Activated CD4-positive, CD25-positive, alpha-beta regulatory T cell treated with anti-CD3 and anti-CD28 coated beads, Interleukin-2, amount 50 U/mL, for 16 hours (primary cell): Measurements from ENCODE around the gene CCNDBP1.
"Not testable (repeated sequence)": the region's sequence is repeated elsewhere in the genome, so short reads cannot be mapped to it uniquely, and the experiment has no call there.

Source experiments
- DNase-seq: peaks from one replicate; pipeline ENCODE4 v3.0.0-alpha.2; 2020; ENCODE audit warnings: low read depth, low spot score

The CCNDBP1 gene

GRCh38 chr15:43185157-43186002 is at the start of gene CCNDBP1:
TSS of gene CCNDBP1 (plus strand) at chr15:43185403. CDS start at chr15:43185499, 96 bp downstream.
- peak; percentile 75 for DNase-seq

DNA sequence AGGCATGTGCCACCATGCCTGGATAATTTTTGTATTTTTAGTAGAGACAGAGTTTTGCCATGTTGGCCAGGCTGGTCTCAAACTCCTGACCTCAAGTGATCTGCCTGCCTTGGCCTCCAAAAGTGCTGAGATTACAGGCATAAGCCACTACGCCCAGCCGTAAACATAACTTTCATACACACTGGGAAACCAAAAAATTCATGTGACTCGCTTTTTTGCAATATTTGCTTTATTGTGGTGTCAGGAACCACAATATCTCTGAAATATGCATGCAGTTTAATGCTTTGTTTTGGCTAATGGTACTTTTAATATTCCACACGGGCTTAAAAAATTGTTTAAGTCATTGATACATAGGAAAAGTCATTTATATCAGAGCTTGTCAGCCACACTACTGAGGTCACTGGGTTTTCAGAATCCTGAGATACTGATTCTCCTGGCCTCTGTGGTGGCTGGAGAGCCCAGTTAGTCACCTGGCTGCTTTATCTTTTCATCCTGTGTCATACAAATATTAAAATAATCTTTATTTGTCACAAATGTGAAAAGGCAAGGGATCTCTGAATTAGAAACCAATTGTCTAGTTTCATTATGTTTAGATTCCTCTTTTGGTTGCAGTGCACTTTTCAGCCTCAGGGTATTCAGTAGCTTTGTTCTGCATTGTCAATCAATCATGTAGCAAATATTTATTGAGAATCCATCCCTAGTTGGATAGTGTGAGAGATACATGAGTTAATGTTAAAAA is 41.8 kb upstream of the CCNDBP1 start:
- DNase-seq: no peak

GRCh38 chr15:43144512-43144911 is 40.7 kb upstream of the CCNDBP1 start:
- DNase-seq: no peak

- DNase-seq: no peak
Measured at GRCh38 chr15:43146184-43146583, 39.0 kb upstream of the CCNDBP1 start.

GRCh38 chr15:43150191-43150929 is 34.8 kb upstream of the CCNDBP1 start:
- DNase-seq: no peak

DNA sequence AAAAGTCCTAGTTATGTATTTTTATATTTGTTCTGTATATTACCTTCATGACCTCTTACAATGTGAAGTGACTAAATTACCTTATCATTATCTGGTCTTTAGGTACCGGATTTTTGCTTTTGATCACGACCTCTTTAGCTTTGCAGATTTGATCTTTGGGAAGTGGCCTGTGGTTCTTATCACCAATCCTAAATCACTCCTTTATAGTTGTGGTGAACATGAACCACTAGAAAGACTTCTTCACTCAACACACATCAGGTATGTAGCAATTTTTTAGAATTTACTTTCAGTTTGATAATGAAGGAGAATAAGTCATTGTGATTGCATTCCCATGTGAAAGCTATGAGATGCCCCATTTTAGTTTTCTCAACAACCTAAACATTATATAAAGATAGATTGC is 33.5 kb upstream of the CCNDBP1 start:
- DNase-seq: no peak

DNA sequence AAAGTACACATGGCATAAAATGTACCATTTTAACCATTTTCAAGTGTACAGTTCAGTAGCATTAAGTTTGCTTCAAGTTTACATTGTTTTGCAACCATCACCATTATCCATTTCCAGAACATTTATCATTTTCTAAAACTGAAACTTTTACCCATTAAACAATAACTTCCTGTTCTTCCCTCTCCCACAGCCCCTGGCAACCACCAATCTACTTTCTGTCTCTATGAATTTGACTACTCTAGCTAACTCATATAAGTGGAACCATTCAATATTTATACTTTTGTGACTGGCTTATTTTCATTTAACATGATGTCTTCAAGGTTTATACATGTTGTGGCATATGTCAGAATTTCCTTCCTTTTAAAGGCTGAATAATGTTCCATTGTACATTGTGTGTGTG is 31.9 kb upstream of the CCNDBP1 start:
- no peak for DNase-seq

GRCh38 chr15:43165801-43166325 is 19.3 kb upstream of the CCNDBP1 start:
- DNase-seq: no peak

GRCh38 chr15:43167261-43167660 is 17.9 kb upstream of the CCNDBP1 start:
- DNase-seq: not testable (repeated sequence)

DNA sequence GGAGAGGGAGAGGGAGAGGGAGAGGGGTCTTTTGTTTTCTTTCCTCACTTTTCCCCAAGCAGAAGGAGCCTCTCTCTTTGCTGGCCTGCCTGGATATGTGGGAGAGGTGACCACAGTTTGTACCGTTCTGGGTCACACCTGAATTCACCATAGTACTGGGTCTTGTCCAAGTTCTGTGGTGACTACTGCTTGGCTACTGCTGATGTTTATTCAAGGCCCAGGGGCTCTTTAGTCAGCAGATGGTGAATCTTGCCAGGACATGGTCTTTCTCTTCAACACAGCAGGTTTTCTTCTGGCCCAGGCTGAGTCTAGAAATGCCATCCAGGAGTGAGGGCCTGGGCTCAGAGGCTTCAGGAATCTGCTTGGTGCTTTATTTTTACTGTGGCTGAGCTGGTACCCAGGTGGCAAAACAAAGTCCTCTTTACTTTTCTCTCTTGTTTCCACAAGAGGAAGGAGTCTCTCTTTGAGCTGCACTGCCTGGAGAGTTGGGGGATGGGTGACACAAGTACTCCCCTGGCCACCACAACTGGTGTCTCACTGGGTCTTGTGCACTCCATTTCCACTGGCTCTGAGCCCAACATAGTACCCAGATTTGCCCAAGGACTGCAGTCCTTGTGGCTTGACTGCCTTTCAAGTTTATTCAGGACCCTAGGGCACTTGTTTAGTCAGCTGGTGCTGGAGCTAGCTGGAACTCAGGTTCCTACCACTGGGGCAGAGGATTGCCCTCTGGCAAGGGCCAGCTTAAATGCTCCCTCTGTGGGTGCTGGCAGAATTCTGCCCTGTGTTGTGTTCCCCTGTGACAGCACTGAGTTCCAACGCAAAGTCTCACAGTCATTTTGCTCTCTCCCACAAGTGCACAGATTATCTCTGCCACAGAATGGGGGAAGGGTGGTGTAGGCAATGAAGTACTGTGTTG is 16.8 kb upstream of the CCNDBP1 start:
- DNase-seq: no peak

- no peak for DNase-seq
Measured at GRCh38 chr15:43169888-43170287, 15.3 kb upstream of the CCNDBP1 start.

- DNase-seq: not testable (repeated sequence)
Measured at GRCh38 chr15:43175656-43176309, 9.4 kb upstream of the CCNDBP1 start.

- not testable (repeated sequence) for DNase-seq
Measured at GRCh38 chr15:43177147-43177546, 8.1 kb upstream of the CCNDBP1 start.

DNA sequence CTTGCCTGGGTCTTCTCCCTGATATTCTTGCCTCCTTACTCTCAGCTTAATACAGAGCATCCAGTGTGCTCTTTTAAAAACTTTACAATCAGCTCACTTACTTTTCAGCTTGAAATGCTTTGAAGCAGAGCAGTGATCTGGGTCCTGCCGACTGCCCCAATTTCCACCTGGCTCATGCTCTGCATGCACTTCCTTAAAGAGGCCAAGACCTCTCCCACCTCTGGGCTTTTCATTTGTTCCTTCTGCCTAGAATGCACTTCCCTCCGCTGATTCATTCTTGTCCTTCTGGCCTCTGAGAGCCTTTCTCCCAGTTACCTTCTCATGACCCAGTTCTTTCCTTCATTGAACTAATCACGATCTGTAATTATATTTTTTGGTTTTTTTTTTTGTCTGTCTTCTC is 1.9 kb upstream of the CCNDBP1 start:
- DNase-seq: no peak

DNA sequence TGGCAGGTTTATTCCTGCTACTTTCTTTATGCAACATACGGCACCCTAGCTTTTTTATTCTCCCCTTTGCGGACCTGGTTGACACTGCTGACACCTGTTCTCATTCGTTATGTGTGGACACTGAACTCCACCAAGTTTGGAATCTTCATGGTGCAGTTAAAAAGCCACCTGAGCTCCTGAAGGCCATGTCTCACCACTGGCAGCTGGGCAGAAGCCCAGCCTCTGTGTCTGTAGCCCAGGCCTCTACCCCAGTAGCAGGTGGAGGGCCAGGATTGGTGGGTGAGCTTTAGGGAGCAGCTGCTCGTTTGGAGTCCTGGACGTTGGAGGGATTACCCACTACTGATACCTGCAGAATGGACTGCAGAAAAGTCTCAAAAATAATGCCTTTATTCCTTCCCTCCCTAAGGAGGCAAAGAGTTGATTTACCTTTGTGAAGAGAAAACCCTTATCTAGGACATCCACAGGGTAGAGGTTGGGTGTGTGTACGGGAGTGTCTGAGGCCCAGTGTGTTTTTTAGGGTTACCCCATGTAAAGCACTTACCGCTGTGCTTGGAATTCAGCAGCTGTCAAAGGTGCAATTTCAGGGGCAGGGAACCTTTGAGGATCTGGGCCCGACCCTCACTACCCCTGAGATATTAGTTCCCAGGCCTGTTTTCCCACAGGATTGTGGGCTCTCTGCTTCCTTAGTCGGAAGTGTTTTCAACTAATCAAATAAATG is 637 bp upstream of the CCNDBP1 start:
- DNase-seq: no peak

- no peak for DNase-seq
Measured at GRCh38 chr15:43186003-43186353, 775 bp downstream of the CCNDBP1 start.

DNA sequence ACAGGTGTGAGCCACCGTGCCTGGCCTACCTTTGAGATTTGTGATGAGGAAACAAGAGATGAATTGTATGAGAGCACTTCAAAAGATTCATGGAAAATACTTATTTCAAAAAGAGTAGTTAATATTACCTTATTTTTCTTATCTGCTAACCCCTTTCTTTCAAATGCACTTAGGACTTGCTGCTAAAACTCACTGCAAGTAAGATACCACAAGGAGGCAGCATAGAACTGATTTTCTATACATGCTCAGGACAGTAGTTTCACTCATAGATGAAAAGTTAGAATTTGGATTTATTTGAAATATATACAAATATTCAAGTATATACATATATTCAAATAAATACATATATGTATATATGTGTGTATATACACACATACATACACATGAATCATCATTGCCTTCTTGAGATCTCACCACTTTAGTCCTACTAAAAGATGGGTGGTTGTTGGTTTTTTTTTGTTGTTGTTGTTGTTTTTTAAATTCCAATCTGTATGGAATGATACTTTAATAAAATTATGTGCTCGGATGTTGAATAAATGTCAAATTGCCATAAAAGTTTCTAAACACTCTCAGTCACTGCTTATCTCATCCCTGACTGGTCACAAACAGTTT is 2.4 kb downstream of the CCNDBP1 start:
- DNase-seq: no peak

DNA sequence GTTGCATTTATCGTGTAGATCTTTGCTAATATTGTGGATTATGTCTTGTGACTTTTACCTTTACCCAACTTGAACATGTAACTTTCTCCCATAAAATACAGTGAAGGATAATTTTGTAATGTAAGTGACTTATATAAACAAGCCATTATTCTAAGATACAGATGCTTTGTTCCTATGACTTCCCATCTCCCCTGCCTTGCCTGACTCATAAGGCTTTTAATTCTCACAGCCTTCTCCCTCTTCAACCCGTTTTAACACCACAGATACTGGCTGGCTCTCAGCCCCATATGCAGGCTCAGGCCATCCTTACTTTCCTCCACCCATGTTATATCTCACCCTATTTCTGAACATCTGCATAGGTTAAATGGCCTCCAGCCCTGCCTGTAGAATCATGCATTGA is 4.1 kb downstream of the CCNDBP1 start:
- DNase-seq: no peak

DNA sequence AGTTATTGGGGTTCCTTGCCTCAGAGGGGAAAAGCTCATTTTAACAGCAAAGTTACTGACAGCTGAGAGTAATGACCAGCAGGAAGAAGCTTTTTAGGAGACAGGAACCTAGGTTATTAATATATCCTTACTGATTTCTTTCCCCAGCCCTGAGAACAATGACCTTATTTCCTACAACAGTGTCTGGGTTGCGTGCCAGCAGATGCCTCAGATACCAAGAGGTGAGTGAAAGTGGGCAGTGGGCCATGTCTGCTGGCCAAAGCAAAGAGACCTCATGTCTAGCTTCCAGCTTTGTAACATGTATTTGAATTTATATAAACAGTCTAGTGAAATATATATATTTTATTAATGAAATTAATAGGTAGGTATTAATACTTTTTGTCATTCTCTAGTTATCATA is 5.0 kb downstream of the CCNDBP1 start:
- no peak for DNase-seq
